H1 (cell line): Measurements from ENCODE around the gene INAFM1. TPM values are rescaled to one million over a fixed set of nuclear protein-coding genes. Genes with fewer than 3 reads are reported as not detected.
A peak's percentile ranks its signal among the peaks of the same experiment; 100 is the strongest.

Source experiments
- CHD7 ChIP-seq: fragments of 300-600 bp; sonication (generic); IDR thresholded peaks from 2 replicates; pipeline ENCODE4 v1.7.1; 2012; ENCODE audit warnings: low read length, moderate library complexity, mild to moderate bottlenecking, inconsistent platforms; ENCODE audit not compliant: insufficient replicate concordance
- E2F6 ChIP-seq: IDR thresholded peaks from 2 replicates; pipeline ENCODE4 v1.6.1; 2012; ENCODE audit warnings: inconsistent platforms
- RNF2 ChIP-seq: fragments of 200-900, 300-1000 bp; sonication (generic); IDR thresholded peaks from 2 replicates; pipeline ENCODE4 v1.7.1; 2016; ENCODE audit warnings: borderline replicate concordance, low read depth, mild to moderate bottlenecking, antibody characterized with exemption, low read length; ENCODE audit not compliant: poor library complexity, severe bottlenecking; ENCODE audit errors: missing control alignments
- SAP30 ChIP-seq: fragments of 300-600 bp; sonication (generic); IDR thresholded peaks from 2 replicates; pipeline ENCODE4 v1.7.1; 2012; ENCODE audit warnings: low read length, moderate library complexity, mild to moderate bottlenecking, inconsistent platforms; ENCODE audit not compliant: insufficient read depth, insufficient replicate concordance
- SIX5 ChIP-seq: IDR thresholded peaks from 2 replicates; pipeline ENCODE4 v1.6.1; 2011; ENCODE audit warnings: mild to moderate bottlenecking, low read depth, low read length
- ZNF274 ChIP-seq: IDR thresholded peaks from 2 replicates; pipeline ENCODE4 v1.7.0; 2012; ENCODE audit warnings: low read length, borderline replicate concordance; ENCODE audit errors: extremely low read depth
- polyA plus RNA-seq, 7 experiments: library from polyadenylated mRNA; depleted of rRNA in 3 of 7; stranded (reverse) in 5 of 7; unstranded in 2 of 7; fragments of >200 nt in 5 of 7; fragments of 200-250 nt in 2 of 7; gene quantifications; 1 replicate in 5 of 7; 2 replicates in 1 of 7; 4 replicates in 1 of 7; pipeline versions ENCODE4 v1.2.1 to v1.2.3, GENCODE V29; 2011 to 2013; ENCODE audit warnings: missing spikeins in 2 of 7, mixed read lengths in 2 of 7
- total RNA-seq: library from RNA; stranded (reverse); fragmentation: NEBNext Ultra II Directional; extraction: Animal tissue kit (Norgen Biotek cat#: 25700); gene quantifications from 2 replicates; pipeline ENCODE4 v1.2.1, GENCODE V29; 2021

The INAFM1 gene
- total and polyA plus RNA-seq, 2 of the 8 experiments (the other 6 are each of a cell fraction or from before 2014, with no cell fraction given) = 2.6 to 3.4 TPM

GRCh38 chr19:47257411-47258169, 17.1 kb upstream of the INAFM1 start (continued):
- TF ChIP-seq CHD7 (no peak), RNF2 (no peak), ZNF274 (no peak), E2F6 (no peak), SAP30 (peak; percentile 37), SIX5 (no peak)
- TF ChIP-seq, all 59 proteins: peak for 12
